Measurements from ENCODE around the gene MYO9B. TPM values are rescaled to one million over a fixed set of nuclear protein-coding genes. Genes with fewer than 3 reads are reported as not detected.
A peak's percentile ranks its signal among the peaks of the same experiment; 100 is the strongest.

MYO9B gene
- total RNA-seq, 2 donors from 2014 or later, result 229 to 257 TPM

DNA sequence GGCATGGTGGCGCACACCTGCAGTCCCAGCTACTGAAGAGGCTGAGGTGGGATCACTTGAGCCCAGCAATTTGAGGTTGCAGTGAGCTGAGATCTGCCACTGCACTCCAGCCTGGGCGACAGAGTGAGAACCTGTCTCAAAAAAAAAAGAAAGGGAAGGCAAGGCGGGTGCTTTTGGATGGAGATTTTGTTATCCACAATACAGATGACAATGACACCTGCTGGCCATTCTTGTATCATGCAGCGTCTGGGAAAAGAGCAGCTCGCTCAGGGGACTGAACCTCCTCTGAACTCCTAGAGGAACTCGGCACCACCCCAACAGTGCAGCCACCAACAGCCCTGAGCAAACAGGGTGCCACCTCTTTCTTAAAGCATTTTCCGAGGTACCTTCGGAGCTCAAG lies 23.1 kb upstream of the MYO9B start:
- H3K9me3 ChIP-seq, result no peaks in the 10 kb centered on the region
- ATAC-seq (ENCODE audit: insufficient number of reproducible peaks, low FRiP score, low read depth) (no peak), DNase-seq (ENCODE audit: low spot score) (no peak)
- H3K4me3 ChIP-seq, result no peak overlapping the region
- TF ChIP-seq, protein P1, sequence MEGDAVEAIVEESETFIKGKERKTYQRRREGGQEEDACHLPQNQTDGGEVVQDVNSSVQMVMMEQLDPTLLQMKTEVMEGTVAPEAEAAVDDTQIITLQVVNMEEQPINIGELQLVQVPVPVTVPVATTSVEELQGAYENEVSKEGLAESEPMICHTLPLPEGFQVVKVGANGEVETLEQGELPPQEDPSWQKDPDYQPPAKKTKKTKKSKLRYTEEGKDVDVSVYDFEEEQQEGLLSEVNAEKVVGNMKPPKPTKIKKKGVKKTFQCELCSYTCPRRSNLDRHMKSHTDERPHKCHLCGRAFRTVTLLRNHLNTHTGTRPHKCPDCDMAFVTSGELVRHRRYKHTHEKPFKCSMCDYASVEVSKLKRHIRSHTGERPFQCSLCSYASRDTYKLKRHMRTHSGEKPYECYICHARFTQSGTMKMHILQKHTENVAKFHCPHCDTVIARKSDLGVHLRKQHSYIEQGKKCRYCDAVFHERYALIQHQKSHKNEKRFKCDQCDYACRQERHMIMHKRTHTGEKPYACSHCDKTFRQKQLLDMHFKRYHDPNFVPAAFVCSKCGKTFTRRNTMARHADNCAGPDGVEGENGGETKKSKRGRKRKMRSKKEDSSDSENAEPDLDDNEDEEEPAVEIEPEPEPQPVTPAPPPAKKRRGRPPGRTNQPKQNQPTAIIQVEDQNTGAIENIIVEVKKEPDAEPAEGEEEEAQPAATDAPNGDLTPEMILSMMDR (IDR thresholded peaks at IDR 0.05), result peak; percentile 64
- no peaks in the 10 kb centered on the region for H3K27me3 ChIP-seq (replicated peaks; ENCODE audit: insufficient read depth)
- H3K4me1 ChIP-seq (ENCODE audit: control insufficient read depth in 1 of 2, low read depth in 2 of 2), result no peaks in the 10 kb centered on the region
- no peak overlapping the region for H3K27ac ChIP-seq
- peaks cover 12% of the 10 kb centered on the region for H3K36me3 ChIP-seq

GRCh38 chr19:17054746-17055145 lies 20.8 kb upstream of the MYO9B start:
- ATAC-seq (ENCODE audit: insufficient number of reproducible peaks, low FRiP score, low read depth) (no peak), DNase-seq (ENCODE audit: low spot score) (no peak)
- H3K27ac ChIP-seq, result no peak overlapping the region
- TF ChIP-seq, protein P1 (IDR thresholded peaks at IDR 0.05), result no peak
- no peaks in the 10 kb centered on the region for H3K27me3 ChIP-seq (replicated peaks; ENCODE audit: insufficient read depth)
- H3K4me1 ChIP-seq (ENCODE audit: control insufficient read depth in 1 of 2, low read depth in 2 of 2), result no peaks in the 10 kb centered on the region
- H3K4me3 ChIP-seq, result no peak overlapping the region
- H3K36me3 ChIP-seq, result peaks cover 14% of the 10 kb centered on the region
- H3K9me3 ChIP-seq, result peaks cover 2% of the 10 kb centered on the region

DNA sequence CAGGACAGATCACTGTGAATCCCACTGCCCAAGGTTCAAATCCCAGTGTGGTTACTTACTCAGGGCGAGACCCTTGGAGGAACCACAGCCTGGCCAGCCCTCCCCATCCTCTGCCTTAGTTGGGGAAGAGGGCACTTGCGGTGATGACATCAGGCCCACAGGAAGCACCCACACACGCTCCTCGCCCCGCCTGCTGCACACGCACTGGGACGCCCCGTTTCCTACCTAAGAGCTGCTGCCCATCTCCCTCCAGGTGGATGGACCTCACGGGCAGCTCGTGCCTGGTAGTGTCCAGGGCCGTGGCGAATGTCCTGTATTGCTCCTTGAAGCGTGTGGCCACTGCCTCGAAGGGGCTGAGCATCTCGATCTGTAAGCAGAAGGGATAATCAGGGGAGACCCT lies 19.9 kb upstream of the MYO9B start:
- H3K4me3 ChIP-seq, result no peak overlapping the region
- TF ChIP-seq, protein P1 (IDR thresholded peaks at IDR 0.05), result no peak
- ATAC-seq (ENCODE audit: insufficient number of reproducible peaks, low FRiP score, low read depth), result no peak
- no peak overlapping the region for H3K27ac ChIP-seq
- H3K36me3 ChIP-seq, result peaks cover 14% of the 10 kb centered on the region
- DNase-seq (ENCODE audit: low spot score), result no peak
- H3K9me3 ChIP-seq, result peaks cover 2% of the 10 kb centered on the region
- no peaks in the 10 kb centered on the region for H3K27me3 ChIP-seq (replicated peaks; ENCODE audit: insufficient read depth)
- no peaks in the 10 kb centered on the region for H3K4me1 ChIP-seq (ENCODE audit: control insufficient read depth in 1 of 2, low read depth in 2 of 2)

GRCh38 chr19:17058236-17058635 lies 17.3 kb upstream of the MYO9B start:
- DNase-seq (ENCODE audit: low spot score), result no peak
- no peak overlapping the region for H3K27ac ChIP-seq
- no peak for ATAC-seq (ENCODE audit: insufficient number of reproducible peaks, low FRiP score, low read depth)
- H3K36me3 ChIP-seq, result peaks cover 14% of the 10 kb centered on the region
- TF ChIP-seq, protein P1 (IDR thresholded peaks at IDR 0.05), result no peak
- no peaks in the 10 kb centered on the region for H3K27me3 ChIP-seq (replicated peaks; ENCODE audit: insufficient read depth)
- peaks cover 2% of the 10 kb centered on the region for H3K9me3 ChIP-seq
- no peak overlapping the region for H3K4me3 ChIP-seq
- no peaks in the 10 kb centered on the region for H3K4me1 ChIP-seq (ENCODE audit: control insufficient read depth in 1 of 2, low read depth in 2 of 2)

DNA sequence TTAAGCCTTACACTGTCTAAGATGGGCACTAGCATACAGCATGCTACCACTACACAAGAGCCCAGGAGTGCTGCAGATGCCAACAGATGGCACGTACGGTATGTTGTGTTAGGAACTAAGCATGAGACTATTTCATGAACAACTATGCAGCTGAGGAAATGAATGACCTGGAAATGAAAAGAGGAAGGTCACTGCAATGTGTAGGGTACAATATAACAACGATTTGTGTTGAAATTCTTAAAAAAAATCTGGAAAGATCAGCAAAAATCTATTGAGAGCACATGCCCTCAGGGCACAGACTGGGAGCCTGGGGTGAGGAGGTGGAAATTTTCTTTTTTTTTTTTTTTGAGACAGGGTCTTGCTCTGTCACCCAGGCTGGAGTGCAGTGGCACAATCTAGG lies 14.8 kb upstream of the MYO9B start:
- DNase-seq (ENCODE audit: low spot score) (no peak), ATAC-seq (ENCODE audit: insufficient number of reproducible peaks, low FRiP score, low read depth) (no peak)
- Histone ChIP-seq H3K27ac (no peak overlapping the region), H3K4me3 (no peak overlapping the region), H3K4me1 (ENCODE audit: control insufficient read depth in 1 of 2, low read depth in 2 of 2) (no peaks in the 10 kb centered on the region), H3K27me3 (replicated peaks; ENCODE audit: insufficient read depth) (no peaks in the 10 kb centered on the region), H3K9me3 (peaks cover 2% of the 10 kb centered on the region), H3K36me3 (peaks cover 9% of the 10 kb centered on the region)
- TF ChIP-seq, protein P1 (IDR thresholded peaks at IDR 0.05), result no peak

Measured in thoracic aorta (tissue), 2 donors.